IMR-90 (cell line): ENCODE data around the gene TMPRSS3.

Experiments
- MAFK ChIP-seq: IDR thresholded peaks from 2 replicates; pipeline ENCODE4 v1.6.1; 2012; ENCODE audit warnings: low read depth, low read length, improper control_type of control experiment
- POLR2A ChIP-seq: IDR thresholded peaks from 2 replicates; pipeline ENCODE4 v1.6.1; 2012; ENCODE audit warnings: mild to moderate bottlenecking, low read depth, low read length
- SMC3 ChIP-seq: fragments of 150-350 bp; IDR thresholded peaks from 2 replicates; pipeline ENCODE4 v1.6.1; 2016; ENCODE audit warnings: low read depth, mild to moderate bottlenecking, antibody characterized with exemption, low read length, moderate library complexity
- TF ChIP-seq, protein P1 (sequence below): conservative IDR thresholded peaks from 2 replicates; pipeline ENCODE4 v1.5.1; 2012; ENCODE audit warnings: mild to moderate bottlenecking, low read depth, low read length, improper control_type of control experiment

DNA sequence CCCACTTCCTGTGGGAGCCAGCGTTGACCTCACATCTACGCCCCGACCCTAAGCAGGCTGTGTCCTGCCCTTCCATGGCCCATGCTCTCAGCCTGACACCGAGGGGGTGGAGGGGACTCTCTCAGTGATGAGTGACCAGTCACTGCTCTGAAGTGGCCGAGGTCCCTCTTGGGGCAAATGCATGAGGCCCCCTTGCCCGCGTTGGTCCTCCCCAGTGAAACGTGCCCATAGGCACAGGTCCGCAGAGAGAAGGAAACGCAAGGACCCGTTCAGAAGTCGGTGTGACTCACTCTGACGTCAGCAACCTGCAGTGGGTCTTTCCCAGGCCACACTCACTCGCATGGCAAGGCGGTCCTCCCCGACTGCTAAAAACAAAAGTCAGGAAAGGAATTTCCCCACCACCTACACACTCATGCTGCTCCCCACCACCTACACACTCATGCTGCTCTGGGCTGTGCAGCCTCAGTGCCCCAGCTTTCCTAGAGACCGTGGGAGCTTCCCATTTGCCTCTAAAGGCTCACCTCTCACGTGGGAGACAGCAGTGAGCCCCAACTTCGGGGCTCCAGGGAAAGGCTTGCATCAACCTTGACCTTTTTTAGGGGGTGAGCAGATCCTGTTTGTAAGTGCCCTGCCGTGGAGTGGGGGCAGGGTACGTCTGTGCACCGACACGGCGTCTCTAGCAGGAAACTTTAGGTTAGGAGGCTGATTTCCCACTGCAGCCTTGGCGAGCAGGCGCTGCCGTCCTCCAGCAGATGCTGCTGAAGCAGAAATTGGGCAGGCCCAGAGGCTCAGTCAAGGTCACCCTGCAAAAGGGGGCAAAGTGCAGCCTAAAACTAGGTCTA lies 19.3 kb upstream of the TMPRSS3 start:
- no peak for TF ChIP-seq POLR2A
- TF ChIP-seq, protein P1, sequence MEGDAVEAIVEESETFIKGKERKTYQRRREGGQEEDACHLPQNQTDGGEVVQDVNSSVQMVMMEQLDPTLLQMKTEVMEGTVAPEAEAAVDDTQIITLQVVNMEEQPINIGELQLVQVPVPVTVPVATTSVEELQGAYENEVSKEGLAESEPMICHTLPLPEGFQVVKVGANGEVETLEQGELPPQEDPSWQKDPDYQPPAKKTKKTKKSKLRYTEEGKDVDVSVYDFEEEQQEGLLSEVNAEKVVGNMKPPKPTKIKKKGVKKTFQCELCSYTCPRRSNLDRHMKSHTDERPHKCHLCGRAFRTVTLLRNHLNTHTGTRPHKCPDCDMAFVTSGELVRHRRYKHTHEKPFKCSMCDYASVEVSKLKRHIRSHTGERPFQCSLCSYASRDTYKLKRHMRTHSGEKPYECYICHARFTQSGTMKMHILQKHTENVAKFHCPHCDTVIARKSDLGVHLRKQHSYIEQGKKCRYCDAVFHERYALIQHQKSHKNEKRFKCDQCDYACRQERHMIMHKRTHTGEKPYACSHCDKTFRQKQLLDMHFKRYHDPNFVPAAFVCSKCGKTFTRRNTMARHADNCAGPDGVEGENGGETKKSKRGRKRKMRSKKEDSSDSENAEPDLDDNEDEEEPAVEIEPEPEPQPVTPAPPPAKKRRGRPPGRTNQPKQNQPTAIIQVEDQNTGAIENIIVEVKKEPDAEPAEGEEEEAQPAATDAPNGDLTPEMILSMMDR: no peak
- no peak for TF ChIP-seq SMC3
- no peak for TF ChIP-seq MAFK
